IMR-90 (cell line): ENCODE measurements around the gene CHP1. TPM values are rescaled to one million over a fixed set of nuclear protein-coding genes. Genes with fewer than 3 reads are reported as not detected.
A peak's percentile ranks its signal among the peaks of the same experiment; 100 is the strongest.
"Not testable (repeated sequence)": the region's sequence is repeated elsewhere in the genome, so short reads cannot be mapped to it uniquely, and the experiment has no call there.

Experiments used
- ATAC-seq: fragments of 200-7000 bp; cut with Tn5 transposase; 2 replicates; pipeline ENCODE4 v1.9.1; 2020; ENCODE audit warnings: low read depth, mild to moderate bottlenecking, moderate library complexity
- BruUV-seq: library from RNA; stranded (reverse); fragments of 400-500 nt; replicated peaks from 2 replicates; lab custom pipeline; 2021; lab: Mats Ljungman, UMichigan
- CTCF ChIA-PET: fragments of 300-600 bp; formaldehyde crosslinking; extraction: SDS; loops from one replicate; lab custom pipeline; 2021; ENCODE audit warnings: antibody characterized with exemption; lab: Yijun Ruan, JAX
- POLR2A ChIA-PET: fragments of 300-600 bp; sonication (Branson Sonifier 250); formaldehyde crosslinking; loops from one replicate; lab custom pipeline; 2022; ENCODE audit warnings: antibody characterized with exemption; ENCODE audit not compliant: unreplicated experiment; lab: Charles Lee
- DNase-seq: peaks from one replicate; pipeline ENCODE4 v3.0.0; 2013
- H2AFZ ChIP-seq: replicated peaks from 2 replicates; pipeline ENCODE3; 2013; ENCODE audit warnings: low read length, mild to moderate bottlenecking; ENCODE audit not compliant: poor library complexity
- H2AK5ac ChIP-seq: 2 replicates; pipeline ENCODE4 v1.6.1; 2013; ENCODE audit warnings: low read depth, low read length, inconsistent platforms
- H2AK9ac ChIP-seq: replicated peaks from 2 replicates; pipeline ENCODE3; 2013; ENCODE audit warnings: mild to moderate bottlenecking, low read depth, low read length, moderate library complexity; ENCODE audit not compliant: poor library complexity
- H2BK120ac ChIP-seq: 2 replicates; pipeline ENCODE4 v1.6.1; 2013; ENCODE audit warnings: low read depth, low read length, inconsistent platforms
- H2BK15ac ChIP-seq: 3 replicates; pipeline ENCODE4 v1.6.1; 2013; ENCODE audit warnings: low read depth, low read length, inconsistent platforms
- H2BK20ac ChIP-seq: 2 replicates; pipeline ENCODE4 v1.6.1; 2013; ENCODE audit warnings: low read depth, mild to moderate bottlenecking, inconsistent platforms, low read length, moderate library complexity
- H2BK5ac ChIP-seq: 2 replicates; pipeline ENCODE4 v1.6.1; 2013; ENCODE audit warnings: mild to moderate bottlenecking, low read depth, low read length, inconsistent platforms; ENCODE audit not compliant: poor library complexity, severe bottlenecking
- H3K14ac ChIP-seq: replicated peaks from 2 replicates; pipeline ENCODE4 v1.6.1; 2013; ENCODE audit warnings: low read depth, low read length, inconsistent platforms
- H3K18ac ChIP-seq: 2 replicates; pipeline ENCODE4 v1.6.1; 2013; ENCODE audit warnings: low read depth, low read length, control low read depth
- H3K23ac ChIP-seq: 2 replicates; pipeline ENCODE4 v1.6.1; 2013; ENCODE audit warnings: low read depth, low read length, inconsistent platforms
- H3K27ac ChIP-seq: 2 replicates; pipeline ENCODE4 v1.5.1; 2013; ENCODE audit warnings: mild to moderate bottlenecking, control low read depth, low read length; ENCODE audit not compliant: insufficient read depth
- H3K27me3 ChIP-seq: 2 replicates; pipeline ENCODE4 v1.6.1; 2013; ENCODE audit warnings: low read length; ENCODE audit not compliant: control insufficient read depth, insufficient read depth
- H3K36me3 ChIP-seq: 2 replicates; pipeline ENCODE4 v1.6.1; 2013; ENCODE audit warnings: low read length, mixed read lengths; ENCODE audit not compliant: control insufficient read depth, insufficient read depth
- H3K4ac ChIP-seq: 2 replicates; pipeline ENCODE4 v1.6.1; 2013; ENCODE audit warnings: low read depth, low read length, inconsistent platforms
- H3K4me1 ChIP-seq: 2 replicates; pipeline ENCODE4 v1.6.1; 2013; ENCODE audit warnings: low read length, mixed read lengths; ENCODE audit not compliant: control insufficient read depth, insufficient read depth
- H3K4me2 ChIP-seq: 2 replicates; pipeline ENCODE4 v1.6.1; 2013; ENCODE audit warnings: low read depth, mild to moderate bottlenecking, control low read depth, low read length, moderate library complexity
- H3K4me3 ChIP-seq: 2 replicates; pipeline ENCODE4 v1.5.1; 2013; ENCODE audit warnings: low read depth, mild to moderate bottlenecking, control low read depth, low read length, moderate library complexity; ENCODE audit not compliant: insufficient read depth
- H3K56ac ChIP-seq: 2 replicates; pipeline ENCODE4 v1.6.1; 2013; ENCODE audit warnings: low read length, inconsistent platforms; ENCODE audit not compliant: insufficient read depth; ENCODE audit errors: extremely low read depth
- H3K79me1 ChIP-seq, 2 experiments: 2 replicates each; pipeline ENCODE4 v1.6.1; 2013; ENCODE audit warnings: low read length in 2 of 2, inconsistent platforms in 1 of 2, low read depth in 1 of 2
- H3K9ac ChIP-seq: 2 replicates; pipeline ENCODE4 v1.6.1; 2013; ENCODE audit warnings: low read depth, low read length, control low read depth
- H3K9me1 ChIP-seq: 2 replicates; pipeline ENCODE4 v1.6.1; 2013; ENCODE audit warnings: low read length, inconsistent platforms; ENCODE audit not compliant: insufficient read depth
- H3K9me3 ChIP-seq: 2 replicates; pipeline ENCODE4 v1.6.1; 2013; ENCODE audit warnings: low read length; ENCODE audit not compliant: control insufficient read depth, insufficient read depth
- H4K20me1 ChIP-seq: 2 replicates; pipeline ENCODE4 v1.6.1; 2013; ENCODE audit warnings: low read length, inconsistent platforms; ENCODE audit not compliant: insufficient read depth
- H4K5ac ChIP-seq: 2 replicates; pipeline ENCODE4 v1.6.1; 2013; ENCODE audit warnings: mild to moderate bottlenecking, low read depth, low read length, control low read depth
- H4K8ac ChIP-seq, 2 experiments: 2 replicates each; pipeline ENCODE4 v1.6.1; 2013; ENCODE audit warnings: low read depth in 2 of 2, low read length in 2 of 2, control low read depth in 1 of 2, inconsistent platforms in 1 of 2
- H4K91ac ChIP-seq: 2 replicates; pipeline ENCODE4 v1.6.1; 2013; ENCODE audit warnings: low read depth, low read length, inconsistent platforms; ENCODE audit not compliant: insufficient read depth
- BHLHE40 ChIP-seq: fragments of 150-350 bp; IDR thresholded peaks from 2 replicates; pipeline ENCODE4 v1.6.1; 2016; ENCODE audit warnings: mild to moderate bottlenecking, low read depth, low read length
- CEBPB ChIP-seq: IDR thresholded peaks from 2 replicates; pipeline ENCODE4 v1.6.1; 2012; ENCODE audit warnings: low read depth, low read length, improper control_type of control experiment
- FOS ChIP-seq: fragments of 150-350 bp; IDR thresholded peaks from 2 replicates; pipeline ENCODE4 v1.6.1; 2016; ENCODE audit warnings: low read depth, low read length
- MXI1 ChIP-seq: IDR thresholded peaks from 2 replicates; pipeline ENCODE4 v1.6.1; 2012; ENCODE audit warnings: low read depth, mild to moderate bottlenecking, low read length, moderate library complexity, borderline replicate concordance
- POLR2A ChIP-seq: IDR thresholded peaks from 2 replicates; pipeline ENCODE4 v1.6.1; 2012; ENCODE audit warnings: mild to moderate bottlenecking, low read depth, low read length
- WGBS, 2 experiments: methylation state at CpG; one replicate each; pipeline versions ENCODE4 v1.1.5 to v1.1.7; 2013; ENCODE audit warnings: missing lambda C conversion rate in 2 of 2; ENCODE audit not compliant: insufficient read length in 1 of 2; ENCODE audit errors: extremely low coverage in 2 of 2; 5-methylcytosine and 5-hydroxymethylcytosine counted together
- dilution Hi-C: fragments of 300-500 bp; cut with HindIII; formaldehyde crosslinking; loops from one replicate; pipeline ENCODE4 v1.14.3; 2018; ENCODE audit warnings: low sequenced_read_pairs; ENCODE audit not compliant: unreplicated experiment
- in situ Hi-C: fragments of 300-500 bp; cut with MboI; formaldehyde crosslinking; loops from 3 replicates; pipeline ENCODE4 v1.14.3; 2019; ENCODE audit warnings: low sequenced_read_pairs, inconsistent platforms, mixed read lengths
- intact Hi-C: fragments of 100-400 bp; cut with micrococcal nuclease; formaldehyde crosslinking; loops from 2 replicates; pipeline ENCODE4 v1.10.0; 2022
- polyA plus RNA-seq, 3 experiments: library from polyadenylated mRNA; depleted of rRNA; stranded (reverse); fragments of >200 nt; gene quantifications; 2 replicates each; pipeline ENCODE4 v1.2.3, GENCODE V29; 2012; ENCODE audit warnings: low replicate concordance in 1 of 3
- total RNA-seq: library from RNA; depleted of rRNA; stranded (reverse); fragments of >200 nt; gene quantifications from 2 replicates; pipeline ENCODE4 v1.2.3, GENCODE V29; 2012

CHP1 gene
- total and polyA plus RNA-seq, 2 of the 4 experiments (the other 2 are of a cell fraction): 39.2 to 96.1 TPM

- H3K56ac ChIP-seq: no peak overlapping the region
- dilution Hi-C loops: no loop called here
- no peak overlapping the region for H2AK9ac ChIP-seq
- peak overlapping the region; percentile 65; the same call in 1 of the 2 replicates for H3K4me2 ChIP-seq
- H3K4me3 ChIP-seq: no peak overlapping the region
- H2BK20ac ChIP-seq: no peak overlapping the region
- H3K27me3 ChIP-seq: no peaks in the 10 kb centered on the region
- WGBS, 2 experiments: 67% methylated on average over 1 of the region's 1 CpG; no CpG with 5 or more reads in 1 of the 2 experiments
- H3K36me3 ChIP-seq: no peaks in the 10 kb centered on the region
- H3K4ac ChIP-seq: peak overlapping the region; percentile 14; the same call in 1 of the 2 replicates
- no peak overlapping the region for H2BK5ac ChIP-seq
- H2AFZ ChIP-seq: no peak overlapping the region
- H3K23ac ChIP-seq: no peak overlapping the region
- no peak overlapping the region for H4K5ac ChIP-seq
- peaks cover 29 to 63% of the 10 kb centered on the region in 2 experiments for H3K79me1 ChIP-seq
- in situ Hi-C loops: no loop called here
- no peak overlapping the region for H3K14ac ChIP-seq
- POLR2A ChIA-PET: interaction anchor here (0.6 kb wide), 1 partner anchor 66 kb away, joined by 3 read pairs; no protein-coding TSS in a partner anchor
- H3K9me1 ChIP-seq: peaks cover 13% of the 10 kb centered on the region
- H2BK120ac ChIP-seq: no peak overlapping the region
- H4K20me1 ChIP-seq: peaks cover 24% of the 10 kb centered on the region; the same call in 1 of the 2 replicates
- no peak overlapping the region; the same call in 1 of the 2 replicates for H2AK5ac ChIP-seq
- no peak overlapping the region for H3K9ac ChIP-seq
- intact Hi-C loops: loop anchor here (5.0 to 10.0 kb wide), 2 partner anchors 99 to 181 kb away; partner anchors contain the start of genes NUSAP1, OIP5 and RTF1
- CTCF ChIA-PET: interaction anchor here (0.6 kb wide), 1 partner anchor 13 kb away, joined by 4 read pairs; no protein-coding TSS in a partner anchor
- no peak overlapping the region for H4K91ac ChIP-seq
- peak; percentile 4 for ATAC-seq
- TF ChIP-seq MXI1: peak; percentile 77; the same call in 1 of the 2 replicates
- TF ChIP-seq BHLHE40: no peak
- peak; percentile 55; the same call in 1 of the 2 replicates for TF ChIP-seq FOS
- TF ChIP-seq CEBPB: peak; percentile 49; the same call in 1 of the 2 replicates
- TF ChIP-seq POLR2A: no peak
- peaks cover 10% of the 10 kb centered on the region for H3K4me1 ChIP-seq
- H3K27ac ChIP-seq: no peak overlapping the region
- no peak overlapping the region for H2BK15ac ChIP-seq
- H3K18ac ChIP-seq: no peak overlapping the region
- H4K8ac ChIP-seq: no peak overlapping the region
- peak; percentile 86 for DNase-seq
- no TSS peak for BruUV-seq
- no peaks in the 10 kb centered on the region for H3K9me3 ChIP-seq
Observed at GRCh38 chr15:41233367-41233771, 2.3 kb downstream of the CHP1 start.

- H2AK9ac ChIP-seq, H4K5ac ChIP-seq, H3K4me1 ChIP-seq, in situ Hi-C loops, H3K9ac ChIP-seq, H3K27me3 ChIP-seq, H3K23ac ChIP-seq, H3K9me3 ChIP-seq, BruUV-seq, H3K4ac ChIP-seq, H2BK120ac ChIP-seq, H2BK5ac ChIP-seq, H4K91ac ChIP-seq, POLR2A ChIA-PET, ATAC-seq, H2BK20ac ChIP-seq, dilution Hi-C loops, H3K14ac ChIP-seq, DNase-seq, H3K36me3 ChIP-seq, H3K18ac ChIP-seq, H3K4me2 ChIP-seq, H3K27ac ChIP-seq, H3K4me3 ChIP-seq, H2BK15ac ChIP-seq, H2AFZ ChIP-seq, H4K8ac ChIP-seq, H3K56ac ChIP-seq, H2AK5ac ChIP-seq: not testable (repeated sequence)
- CTCF ChIA-PET: interaction anchor here (0.6 kb wide), 2 partner anchors 31 to 44 kb away, joined by 3 to 8 read pairs; no protein-coding TSS in a partner anchor
- H3K9me1 ChIP-seq: peaks cover 13% of the 10 kb centered on the region
- H4K20me1 ChIP-seq: peaks cover 24% of the 10 kb centered on the region; the same call in 1 of the 2 replicates
- H3K79me1 ChIP-seq: peaks cover 32 to 75% of the 10 kb centered on the region in 2 experiments
- no CpG with 5 or more reads among the region's 5 CpGs for WGBS, 2 experiments
- intact Hi-C loops: loop anchor here (10.0 kb wide), 1 partner anchor 180 kb away; the partner anchor contains the start of gene RTF1
Observed at GRCh38 chr15:41235228-41235627, 4.2 kb downstream of the CHP1 start.
